Measurements from ENCODE around the gene CPT1C. TPM values are rescaled to one million over a fixed set of nuclear protein-coding genes. Genes with fewer than 3 reads are reported as not detected.

Gene CPT1C
- total RNA-seq, 2 experiments from 2014 or later, result 0.86 to 0.95 TPM

DNA sequence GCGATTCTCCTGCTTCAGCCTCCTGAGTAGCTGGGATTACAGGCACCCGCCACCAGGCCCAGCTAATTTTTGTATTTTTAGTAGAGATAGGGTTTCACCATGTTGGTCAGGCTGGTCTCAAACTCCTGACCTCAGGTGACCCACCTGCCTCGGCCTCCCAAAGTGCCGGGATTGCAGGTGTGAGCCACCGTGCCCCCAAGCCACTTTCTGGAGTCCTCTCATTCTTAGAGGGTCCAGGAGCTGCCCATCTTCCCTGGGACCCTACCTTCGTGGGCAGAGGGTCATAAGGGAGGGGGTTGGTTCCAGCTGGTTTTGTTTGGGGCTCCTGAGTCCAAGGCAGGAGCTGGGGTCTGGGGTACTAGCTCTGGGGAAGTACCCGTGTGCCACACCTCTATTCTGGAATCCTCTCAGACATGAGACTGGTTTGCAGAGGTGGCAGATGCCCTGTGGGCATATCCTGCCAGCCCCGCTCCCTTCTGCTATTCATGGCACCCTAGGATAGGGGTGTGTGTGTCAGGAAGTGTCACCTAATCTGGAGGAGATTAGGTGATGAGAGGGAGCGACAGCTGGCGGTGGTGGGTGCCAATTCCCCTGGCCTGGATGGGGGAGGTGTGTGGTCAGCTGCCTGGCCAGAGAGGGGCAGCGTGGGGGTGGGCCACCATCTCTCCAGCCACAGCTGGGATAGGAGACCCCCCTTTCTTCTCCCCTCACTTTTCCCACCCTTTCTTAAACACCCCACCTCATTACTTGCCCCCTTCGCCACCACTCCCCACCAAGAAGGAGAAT lies 11.7 kb upstream of the CPT1C start:
- Histone ChIP-seq H3K27ac (ENCODE audit: low read depth, low read length, poor library complexity, severe bottlenecking) (peak overlapping the region; percentile 84), H4K20me1 (ENCODE audit: insufficient read depth, low read length) (0 out of 2 replicates have a peak, but pooled peaks cover 10% of the 10 kb centered on the region), H3K9me3 (ENCODE audit: low read length) (no peaks in the 10 kb centered on the region), H3K4me1 (ENCODE audit: insufficient read depth, low read length, poor library complexity, severe bottlenecking) (peaks cover 36% of the 10 kb centered on the region), H2AFZ (ENCODE audit: low read length) (no peak overlapping the region), H3K4me2 (ENCODE audit: low read length) (peak overlapping the region; percentile 95), H3K9me2 (ENCODE audit: insufficient read depth, low read length) (no peaks in the 10 kb centered on the region), H3K36me3 (ENCODE audit: insufficient read depth, low read length) (peaks cover 54% of the 10 kb centered on the region), H3K79me2 (ENCODE audit: insufficient read depth, low read depth, low read length) (peaks cover 56% of the 10 kb centered on the region), H3K4me3 (ENCODE audit: low read depth, low read length, poor library complexity, severe bottlenecking) (peak overlapping the region; percentile 96)
- POLR2A ChIA-PET, result interaction anchor here (0.5 kb wide), 1 partner anchor 121 kb away, joined by 4 read pairs; no protein-coding TSS in a partner anchor
- intact Hi-C loops (cut with micrococcal nuclease; ENCODE audit: unreplicated experiment), result loop anchor here (5.0 to 10.0 kb wide), 3 partner anchors 172 to 1042 kb away; partner anchors contain the start of gene DBP
- CTCF ChIA-PET (ENCODE audit: unreplicated experiment), result interaction anchor here (0.6 kb wide), 1 partner anchor 87 kb away, joined by 5 read pairs; no protein-coding TSS in a partner anchor
- TF ChIP-seq, protein P1, sequence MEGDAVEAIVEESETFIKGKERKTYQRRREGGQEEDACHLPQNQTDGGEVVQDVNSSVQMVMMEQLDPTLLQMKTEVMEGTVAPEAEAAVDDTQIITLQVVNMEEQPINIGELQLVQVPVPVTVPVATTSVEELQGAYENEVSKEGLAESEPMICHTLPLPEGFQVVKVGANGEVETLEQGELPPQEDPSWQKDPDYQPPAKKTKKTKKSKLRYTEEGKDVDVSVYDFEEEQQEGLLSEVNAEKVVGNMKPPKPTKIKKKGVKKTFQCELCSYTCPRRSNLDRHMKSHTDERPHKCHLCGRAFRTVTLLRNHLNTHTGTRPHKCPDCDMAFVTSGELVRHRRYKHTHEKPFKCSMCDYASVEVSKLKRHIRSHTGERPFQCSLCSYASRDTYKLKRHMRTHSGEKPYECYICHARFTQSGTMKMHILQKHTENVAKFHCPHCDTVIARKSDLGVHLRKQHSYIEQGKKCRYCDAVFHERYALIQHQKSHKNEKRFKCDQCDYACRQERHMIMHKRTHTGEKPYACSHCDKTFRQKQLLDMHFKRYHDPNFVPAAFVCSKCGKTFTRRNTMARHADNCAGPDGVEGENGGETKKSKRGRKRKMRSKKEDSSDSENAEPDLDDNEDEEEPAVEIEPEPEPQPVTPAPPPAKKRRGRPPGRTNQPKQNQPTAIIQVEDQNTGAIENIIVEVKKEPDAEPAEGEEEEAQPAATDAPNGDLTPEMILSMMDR (conservative IDR thresholded peaks at IDR 0.05; ENCODE audit: low read length), result 0 out of 2 replicates have a peak, but pooled peaks have one; percentile 7
- TF ChIP-seq EZH2phosphoT487 (IDR thresholded peaks at IDR 0.05; ENCODE audit: borderline replicate concordance, low read depth, low read length), result no peak
- no TSS peak for BruUV-seq (replicated peaks)
- no peak for DNase-seq (ENCODE audit: low spot score)

DNA sequence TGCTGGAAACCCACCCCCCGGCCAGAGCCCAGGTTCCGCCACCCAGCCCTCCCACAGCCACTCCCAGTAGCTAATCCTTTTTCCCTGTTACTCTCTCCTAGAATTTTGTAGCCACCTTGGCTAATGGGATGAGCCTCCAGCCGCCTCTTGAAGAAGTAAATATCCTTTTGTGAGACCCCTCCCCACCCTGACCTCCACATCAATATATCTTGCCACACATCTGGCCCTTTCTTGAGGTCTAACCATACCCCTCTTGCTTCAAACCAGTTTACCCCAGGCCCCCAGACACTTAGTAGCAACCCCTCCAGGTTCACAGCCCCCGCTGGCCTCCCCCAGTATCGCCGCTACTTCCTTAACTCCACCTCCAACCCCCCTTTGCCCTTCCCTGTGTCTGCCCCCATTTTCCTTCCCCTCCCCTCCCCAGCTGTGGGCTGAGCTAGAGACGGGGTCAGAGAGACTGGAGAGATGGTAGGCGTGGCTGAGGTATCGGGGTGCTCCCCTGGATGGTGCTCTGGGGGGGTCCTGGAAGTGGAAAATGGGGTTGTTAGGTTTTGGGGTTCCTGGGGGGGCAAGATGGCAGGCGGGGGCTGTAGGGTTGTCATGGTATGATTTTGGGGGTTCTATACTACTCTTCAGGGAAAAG lies 11.0 kb upstream of the CPT1C start:
- Histone ChIP-seq H3K4me2 (ENCODE audit: low read length) (peak overlapping the region; percentile 95), H3K4me3 (ENCODE audit: low read depth, low read length, poor library complexity, severe bottlenecking) (peak overlapping the region; percentile 96), H3K4me1 (ENCODE audit: insufficient read depth, low read length, poor library complexity, severe bottlenecking) (peaks cover 28% of the 10 kb centered on the region), H3K79me2 (ENCODE audit: insufficient read depth, low read depth, low read length) (peaks cover 56% of the 10 kb centered on the region), H3K36me3 (ENCODE audit: insufficient read depth, low read length) (peaks cover 61% of the 10 kb centered on the region), H3K9me3 (ENCODE audit: low read length) (no peaks in the 10 kb centered on the region), H3K27ac (ENCODE audit: low read depth, low read length, poor library complexity, severe bottlenecking) (peak overlapping the region; percentile 31), H3K9me2 (ENCODE audit: insufficient read depth, low read length) (no peaks in the 10 kb centered on the region), H2AFZ (ENCODE audit: low read length) (no peak overlapping the region), H4K20me1 (ENCODE audit: insufficient read depth, low read length) (0 out of 2 replicates have a peak, but pooled peaks cover 10% of the 10 kb centered on the region)
- ChIA-PET POLR2A (interaction anchor here (0.5 kb wide), 1 partner anchor 122 kb away, joined by 4 read pairs; no protein-coding TSS in a partner anchor), CTCF (ENCODE audit: unreplicated experiment) (interaction anchor here (0.6 kb wide), 1 partner anchor 87 kb away, joined by 5 read pairs; no protein-coding TSS in a partner anchor)
- BruUV-seq (replicated peaks), result no TSS peak
- DNase-seq (ENCODE audit: low spot score), result no peak
- TF ChIP-seq, protein P1 (conservative IDR thresholded peaks at IDR 0.05; ENCODE audit: low read length), result no peak
- no peak for TF ChIP-seq EZH2phosphoT487 (IDR thresholded peaks at IDR 0.05; ENCODE audit: borderline replicate concordance, low read depth, low read length)
- intact Hi-C loops (cut with micrococcal nuclease; ENCODE audit: unreplicated experiment), result loop anchor here (5.0 to 10.0 kb wide), 3 partner anchors 173 to 1043 kb away; partner anchors contain the start of gene DBP

Measured in OCI-LY7 (cell line).